HG03520 (cell line): ENCODE measurements around the gene DGKZ.

Source experiments
- ATAC-seq: cut with Tn5 transposase; IDR thresholded peaks from one replicate; pipeline ENCODE4 v1.9.1; 2021; ENCODE audit warnings: mild to moderate bottlenecking, moderate library complexity; ENCODE audit not compliant: unreplicated experiment

DGKZ gene

DNA sequence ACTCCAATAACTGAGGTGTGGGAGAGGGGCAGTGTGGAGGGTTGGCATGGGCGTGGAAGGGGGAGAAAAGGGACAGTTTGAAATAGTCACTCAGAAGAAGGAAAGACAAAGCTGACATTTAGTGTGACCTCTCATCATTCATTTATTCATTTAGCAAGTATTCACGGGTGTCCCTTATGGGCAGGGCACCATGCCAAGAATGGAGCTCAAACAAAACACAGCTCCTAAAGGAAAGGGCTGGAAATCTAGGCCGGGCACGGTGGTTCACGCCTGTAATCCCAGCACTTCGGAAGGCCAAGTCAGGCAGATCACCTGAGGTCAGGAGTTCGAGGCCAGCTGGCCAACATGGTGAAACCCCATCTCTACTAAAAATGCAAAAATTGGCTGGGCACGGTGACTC, 19.4 kb upstream of the DGKZ start:
- ATAC-seq, result no peak

- no peak for ATAC-seq
Measured at GRCh38 chr11:46330154-46330553, 17.1 kb upstream of the DGKZ start.

DNA sequence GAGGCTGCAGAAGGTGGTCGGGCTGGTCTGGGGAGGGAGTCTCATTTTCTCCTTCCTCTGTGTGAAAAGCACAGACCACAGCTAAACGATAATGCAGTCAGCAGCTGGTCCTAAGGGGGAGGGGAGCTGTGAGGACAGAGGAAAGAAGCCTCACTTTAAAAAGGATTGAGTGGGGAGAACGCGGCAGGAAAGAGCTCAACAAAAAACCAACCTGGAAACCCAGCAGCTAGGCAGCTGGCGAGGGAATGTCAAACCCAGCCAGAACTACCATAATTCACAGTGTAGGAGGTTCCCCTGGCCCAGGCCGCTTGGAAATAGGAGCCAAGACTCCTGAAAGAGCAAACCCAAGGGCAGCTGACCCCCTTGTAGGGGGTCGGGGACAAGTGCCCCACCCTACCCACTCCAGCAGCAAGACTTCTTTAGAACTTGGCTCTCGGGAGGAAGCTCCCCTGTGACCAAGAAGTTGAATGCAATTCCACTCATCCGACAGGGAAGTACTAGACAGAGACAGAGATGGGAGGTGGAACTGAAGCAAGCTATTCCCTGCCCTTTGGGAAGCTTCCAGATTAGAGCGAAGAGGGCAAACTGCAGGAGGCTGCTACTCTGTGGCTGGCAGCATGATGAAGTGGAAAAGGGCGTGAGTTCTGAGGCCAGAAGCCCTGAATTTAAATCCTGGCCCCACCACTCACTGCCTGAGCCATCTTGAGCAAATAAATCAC, 16.5 kb upstream of the DGKZ start:
- no peak for ATAC-seq

GRCh38 chr11:46331282-46331984, 15.8 kb upstream of the DGKZ start:
- no peak for ATAC-seq

- ATAC-seq, result no peak
Measured at GRCh38 chr11:46332093-46332567, 15.1 kb upstream of the DGKZ start.

DNA sequence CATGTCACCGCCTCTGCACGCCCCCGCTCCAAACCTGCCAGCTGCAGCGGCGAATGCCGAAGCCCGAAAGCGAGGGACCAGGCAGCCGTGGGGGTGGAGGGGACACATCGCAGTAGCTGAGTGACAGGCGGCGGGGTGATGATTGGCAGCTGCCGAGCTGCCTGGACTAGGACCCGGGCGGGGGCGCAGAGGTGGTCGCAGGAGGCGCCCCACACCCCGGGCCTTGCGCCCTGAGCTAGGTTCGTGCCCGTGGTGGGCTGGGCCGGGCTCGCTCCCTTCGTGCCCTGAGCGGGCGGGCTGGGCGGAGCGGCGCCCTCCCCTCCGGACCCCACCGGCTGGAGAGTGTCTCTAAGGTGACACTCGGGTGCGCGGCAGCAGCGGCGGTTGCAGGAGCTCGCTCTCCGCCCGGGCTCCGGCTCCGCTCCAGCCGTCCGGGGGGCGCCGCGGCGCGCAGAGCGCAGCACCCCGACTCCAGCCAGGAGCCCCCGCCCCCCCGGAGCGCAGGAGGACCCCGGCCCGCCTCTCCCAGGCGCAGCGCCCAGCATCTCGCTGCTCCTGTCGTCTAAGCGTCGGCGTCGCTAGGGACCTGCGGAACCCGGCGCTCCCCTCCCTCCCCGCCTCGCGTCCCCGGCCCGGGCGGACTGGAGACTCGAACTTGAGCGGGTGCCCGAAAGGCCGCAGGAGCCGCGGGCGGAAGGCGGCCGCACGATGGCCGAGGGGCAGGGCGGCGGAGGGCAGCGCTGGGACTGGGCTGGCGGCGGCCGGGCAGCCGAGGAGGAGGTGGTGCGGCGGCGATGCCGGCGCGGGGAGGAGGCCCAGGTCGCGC, 14.5 kb upstream of the DGKZ start:
- ATAC-seq, result no peak

GRCh38 chr11:46333394-46333947, 13.8 kb upstream of the DGKZ start:
- ATAC-seq, result no peak

DNA sequence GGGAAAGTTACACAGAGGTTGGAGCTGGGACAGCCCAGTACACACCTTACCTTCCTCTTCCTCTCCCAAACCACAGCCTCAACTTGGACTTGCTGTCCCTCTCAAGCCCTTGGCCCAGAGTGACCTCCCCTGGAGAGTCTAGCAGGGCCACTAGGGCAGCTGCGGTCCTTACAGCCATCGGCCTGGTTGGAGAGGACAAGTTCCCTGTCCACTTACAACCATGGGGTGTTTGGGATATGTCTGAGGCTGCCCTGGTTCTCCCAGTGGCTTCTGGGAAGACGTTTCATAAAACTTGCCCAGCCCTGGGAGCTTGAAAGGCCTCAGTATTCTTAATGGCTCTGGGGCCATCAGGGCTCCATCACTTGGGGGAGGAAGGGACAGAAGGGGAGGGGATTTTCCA, 13.1 kb upstream of the DGKZ start:
- ATAC-seq, result no peak

DNA sequence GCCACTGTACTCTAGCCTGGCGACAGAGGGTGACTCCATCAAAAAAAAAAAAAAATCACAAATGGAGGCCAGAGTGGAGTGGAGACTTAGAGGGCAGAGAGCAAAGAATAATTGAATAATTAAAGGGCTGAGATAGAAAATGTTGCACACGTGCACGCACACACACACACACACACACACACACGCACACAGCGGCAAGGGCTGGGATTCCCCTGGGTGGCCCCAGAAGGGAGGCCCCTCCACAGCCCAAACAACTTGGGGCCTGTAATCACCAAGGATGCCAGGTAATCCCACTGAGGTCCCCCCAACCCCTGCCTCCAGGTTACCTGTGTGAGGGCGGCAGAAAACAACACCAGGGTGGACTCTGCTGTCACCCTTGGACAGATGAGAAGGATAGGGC, 12.0 kb upstream of the DGKZ start:
- ATAC-seq, result no peak

DNA sequence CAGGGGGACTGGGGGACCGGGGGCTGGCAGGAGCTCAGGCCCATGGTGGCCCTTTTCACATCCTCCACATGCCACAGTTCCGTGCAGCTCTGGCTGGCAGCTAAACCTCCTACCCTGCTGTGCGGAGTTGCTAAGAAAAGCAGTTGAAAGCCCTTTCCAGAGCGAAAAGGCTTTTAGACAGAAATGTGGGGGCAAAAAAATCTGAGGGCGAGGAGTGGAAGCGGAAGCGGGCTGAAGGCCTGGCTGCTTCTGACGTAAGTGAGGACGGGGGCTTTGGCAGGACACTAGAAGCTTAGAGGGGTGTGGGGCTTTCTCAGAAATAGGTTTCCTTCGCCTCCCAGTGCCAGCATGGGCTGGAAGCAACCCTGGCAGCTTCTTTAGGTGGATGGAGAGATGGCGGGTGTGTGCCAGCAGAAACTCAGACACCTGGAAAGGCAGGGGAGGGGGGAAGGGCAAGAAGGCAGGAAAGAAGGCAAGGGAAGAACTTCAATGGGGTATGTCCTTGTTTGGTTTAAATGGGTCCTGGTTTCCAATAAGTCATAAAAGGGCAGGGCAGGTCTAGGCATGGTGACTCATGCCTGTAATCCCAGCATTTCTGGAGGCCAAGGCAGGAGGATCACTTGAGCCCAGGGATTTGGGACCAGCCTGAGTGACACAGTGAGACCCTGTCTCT, 11.2 kb upstream of the DGKZ start:
- ATAC-seq, result no peak

- ATAC-seq, result no peak
Measured at GRCh38 chr11:46336563-46337180, 10.6 kb upstream of the DGKZ start.

GRCh38 chr11:46337626-46338345, 9.5 kb upstream of the DGKZ start:
- no peak for ATAC-seq

DNA sequence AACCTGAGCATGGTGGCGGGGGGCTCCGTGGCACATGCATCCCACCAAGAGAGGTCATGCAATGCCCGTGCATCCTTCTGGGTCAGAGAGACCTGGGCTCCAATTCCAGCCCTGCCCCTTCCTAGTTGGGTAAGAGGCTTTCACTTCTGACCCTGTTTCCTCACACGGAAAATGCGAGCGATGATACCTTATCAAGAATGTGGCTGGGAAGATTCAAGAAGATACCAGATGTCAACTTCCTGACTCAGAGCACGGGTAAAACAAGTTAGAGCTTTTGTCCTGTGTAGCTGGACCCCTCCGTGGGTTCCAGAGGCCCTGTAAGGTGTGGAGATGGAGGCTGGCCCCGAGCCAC, 8.7 kb upstream of the DGKZ start:
- ATAC-seq, result no peak

DNA sequence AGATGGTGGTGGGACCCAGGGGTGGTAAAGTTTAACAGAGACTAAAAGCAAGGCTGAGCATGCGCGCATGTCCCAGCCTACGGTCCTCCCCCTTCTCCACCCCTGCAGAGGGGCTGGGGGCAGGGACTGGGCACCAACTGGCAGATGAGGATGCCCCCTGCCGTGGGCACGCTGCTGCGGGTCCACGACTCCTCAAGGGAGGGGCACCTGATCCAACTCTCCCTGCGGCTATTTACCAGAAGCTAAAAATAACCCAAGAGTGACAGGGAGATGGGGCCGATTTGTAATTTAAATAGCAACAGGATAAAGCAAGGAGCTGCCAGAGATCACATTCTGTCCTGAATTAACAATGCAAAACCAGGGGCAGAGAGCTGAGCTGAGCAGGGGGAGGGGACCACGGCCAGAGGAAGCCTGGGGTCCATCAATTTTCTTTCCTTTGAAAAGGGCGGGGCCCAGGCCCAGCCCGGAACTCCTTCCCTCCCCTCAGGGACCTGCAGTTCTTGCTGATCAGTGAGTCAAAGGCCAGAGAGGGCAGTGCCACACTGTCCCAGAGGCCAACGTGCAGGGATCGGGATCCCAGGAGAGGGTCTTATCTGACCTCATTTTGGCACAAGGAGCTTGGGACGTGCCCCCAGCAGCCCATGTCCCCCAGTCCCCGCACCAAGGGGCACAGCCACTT, 8.1 kb upstream of the DGKZ start:
- ATAC-seq, result no peak

DNA sequence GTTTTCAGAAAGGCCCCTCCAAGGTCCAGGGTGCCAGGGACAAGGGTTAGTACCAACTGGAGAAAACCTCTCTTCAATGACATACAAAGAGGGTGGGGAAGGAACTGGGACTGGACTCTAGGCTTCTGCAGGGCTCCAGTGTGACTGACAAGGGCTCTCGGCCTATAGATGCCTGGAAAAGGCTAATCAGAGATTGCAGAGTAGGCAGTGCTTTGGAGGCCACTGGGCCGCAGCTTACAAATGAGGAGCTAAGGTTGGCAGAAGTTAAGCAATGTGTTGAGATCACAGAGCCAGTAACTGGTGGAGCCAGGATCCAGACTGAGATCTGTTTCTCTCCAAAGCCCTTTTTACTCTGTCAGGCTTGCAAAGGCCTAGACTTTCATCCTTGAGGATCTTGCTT, 7.4 kb upstream of the DGKZ start:
- ATAC-seq, result no peak

- ATAC-seq, result no peak
Measured at GRCh38 chr11:46341454-46341853, 5.8 kb upstream of the DGKZ start.

DNA sequence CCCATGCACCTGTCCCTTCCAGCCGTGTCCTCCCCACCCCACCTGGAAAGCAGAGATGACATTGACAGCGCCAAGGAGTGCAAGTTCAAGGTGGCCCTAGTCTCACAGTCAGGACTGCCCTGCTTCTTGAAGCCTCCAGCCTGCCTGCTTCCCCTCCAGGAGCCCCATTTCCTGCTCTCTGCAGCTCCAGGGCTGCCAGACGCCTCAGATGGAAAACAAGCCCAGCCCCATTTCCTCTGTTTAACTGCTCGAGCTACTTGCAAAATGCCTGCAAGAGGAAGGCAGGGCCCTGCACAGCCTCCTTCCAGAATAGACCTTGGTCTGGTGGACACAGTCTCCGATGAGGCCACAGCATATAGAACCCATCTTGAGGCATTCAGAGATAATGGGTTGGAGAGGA, 5.0 kb upstream of the DGKZ start:
- no peak for ATAC-seq

DNA sequence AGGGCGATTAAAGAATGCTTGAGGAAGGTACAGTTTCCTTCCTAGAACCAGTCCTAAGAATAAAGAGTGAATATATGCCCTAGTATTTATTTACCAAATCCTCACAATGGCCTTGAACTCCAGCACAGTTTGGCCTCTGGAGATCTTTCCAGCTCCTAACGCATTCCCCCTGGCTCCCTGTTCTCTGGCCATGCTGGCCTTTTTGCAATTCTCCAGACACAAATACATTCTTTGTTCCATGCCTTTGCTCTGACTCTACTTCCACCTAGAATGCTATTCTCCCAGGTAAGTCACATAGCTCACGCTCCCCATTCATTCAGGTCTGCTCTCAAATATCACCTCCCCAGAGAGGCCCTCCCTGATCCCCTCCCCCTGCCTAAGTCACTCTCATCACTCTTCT, 3.7 kb upstream of the DGKZ start:
- ATAC-seq, result no peak

- ATAC-seq, result no peak
Measured at GRCh38 chr11:46345131-46345597, 2.1 kb upstream of the DGKZ start.
